ENCODE data around the gene DTD1. TPM values are rescaled to one million over a fixed set of nuclear protein-coding genes. Genes with fewer than 3 reads are reported as not detected.

DTD1 gene
- total and polyA plus RNA-seq, 2 experiments from 2014 or later: 73.3 to 77.7 TPM

DNA sequence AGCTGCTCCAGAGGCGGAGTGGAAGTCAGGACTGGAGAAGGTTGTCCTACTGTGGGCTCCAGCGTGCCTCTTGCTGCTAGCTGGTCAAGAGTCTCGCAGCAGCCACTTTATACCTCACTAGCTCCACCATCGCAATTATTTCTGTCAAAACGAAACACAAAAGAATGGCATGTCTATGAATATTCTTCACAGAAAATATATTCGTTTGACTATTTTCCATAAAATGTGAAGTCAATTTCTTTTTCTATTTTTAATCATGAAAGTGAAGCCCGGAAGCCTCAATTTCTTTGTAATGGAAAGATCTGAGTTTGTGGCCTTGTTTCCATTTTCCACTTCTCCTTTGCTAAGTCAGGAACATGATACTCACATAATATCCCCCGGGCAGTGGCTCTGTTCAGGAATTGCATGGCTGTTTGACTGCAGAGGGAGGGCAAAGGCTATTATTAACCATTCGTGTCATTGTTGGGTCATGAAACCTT is 51.7 kb downstream of the DTD1 start:
- Histone ChIP-seq H2AFZ (no peak overlapping the region), H3K4me2 (ENCODE audit: unreplicated experiment) (no peak overlapping the region)
- in situ Hi-C loops (cut with MboI): loop anchor here (25.0 kb wide), 2 partner anchors 573 to 1023 kb away; partner anchors contain the start of gene SLC24A3

GRCh38 chr20:18645196-18645745 is 57.4 kb downstream of the DTD1 start:
- Histone ChIP-seq H3K9me3 (ENCODE audit: low read depth) (no peaks in the 10 kb centered on the region), H3K4me2 (ENCODE audit: unreplicated experiment) (no peak overlapping the region), H3F3A (ENCODE audit: insufficient read depth) (no peaks in the 10 kb centered on the region), H3K9ac (no peak overlapping the region), H2AFZ (no peak overlapping the region), H3K27me3 (replicated peaks; ENCODE audit: insufficient read depth) (no peaks in the 10 kb centered on the region), H3K9me2 (ENCODE audit: insufficient read depth) (no peaks in the 10 kb centered on the region), H4K20me1 (ENCODE audit: insufficient read depth) (no peaks in the 10 kb centered on the region), H3K4me1 (ENCODE audit: insufficient read depth) (peaks cover 3% of the 10 kb centered on the region; the same call in 1 of the 2 replicates), H3K4me3 (no peak overlapping the region), H3K27ac (no peak overlapping the region), H3K36me3 (ENCODE audit: low read depth) (no peaks in the 10 kb centered on the region), H3K79me2 (ENCODE audit: insufficient read depth) (no peaks in the 10 kb centered on the region)
- TF ChIP-seq EZH2 (IDR thresholded peaks at IDR 0.05; ENCODE audit: insufficient read depth, poor library complexity, severe bottlenecking): no peak
- TF ChIP-seq EZH2phosphoT487 (IDR thresholded peaks at IDR 0.05; ENCODE audit: insufficient read depth, low read depth): no peak
- 88 to 93% methylated on average over 3 of the region's 3 CpGs for WGBS, 2 experiments (ENCODE audit: low coverage in 1 of 2, low lambda C conversion rate in 2 of 2, missing lambda C conversion rate in 2 of 2)
- in situ Hi-C loops (cut with MboI): loop anchor here (25.0 kb wide), 2 partner anchors 567 to 1017 kb away; partner anchors contain the start of gene SLC24A3
- DNase-seq: no peak

More for the DNA sequence above, 51.7 kb downstream of the DTD1 start:
- Histone ChIP-seq H3K36me3 (ENCODE audit: low read depth) (no peaks in the 10 kb centered on the region; the same call in 1 of the 2 replicates), H3K4me3 (no peak overlapping the region), H3K27me3 (replicated peaks; ENCODE audit: insufficient read depth) (no peaks in the 10 kb centered on the region), H3K4me1 (ENCODE audit: insufficient read depth) (peaks cover 11% of the 10 kb centered on the region; the same call in 1 of the 2 replicates), H4K20me1 (ENCODE audit: insufficient read depth) (no peaks in the 10 kb centered on the region), H3K9me3 (ENCODE audit: low read depth) (no peaks in the 10 kb centered on the region), H3F3A (ENCODE audit: insufficient read depth) (peaks cover 11% of the 10 kb centered on the region; the same call in 1 of the 2 replicates), H3K79me2 (ENCODE audit: insufficient read depth) (no peaks in the 10 kb centered on the region), H3K9me2 (ENCODE audit: insufficient read depth) (no peaks in the 10 kb centered on the region), H3K27ac (no peak overlapping the region), H3K9ac (no peak overlapping the region)
- no peak for TF ChIP-seq EZH2phosphoT487 (IDR thresholded peaks at IDR 0.05; ENCODE audit: insufficient read depth, low read depth)
- no peak for TF ChIP-seq EZH2 (IDR thresholded peaks at IDR 0.05; ENCODE audit: insufficient read depth, poor library complexity, severe bottlenecking)
- WGBS, 2 experiments (ENCODE audit: low coverage in 1 of 2, low lambda C conversion rate in 2 of 2, missing lambda C conversion rate in 2 of 2): 39 to 43% methylated on average over 9 of the region's 9 CpGs
- no peak for DNase-seq

GRCh38 chr20:18645851-18646250 is 58.0 kb downstream of the DTD1 start:
- Histone ChIP-seq H3K27ac (no peak overlapping the region), H3K4me2 (ENCODE audit: unreplicated experiment) (no peak overlapping the region), H3F3A (ENCODE audit: insufficient read depth) (no peaks in the 10 kb centered on the region), H3K9ac (no peak overlapping the region), H3K9me3 (ENCODE audit: low read depth) (no peaks in the 10 kb centered on the region), H4K20me1 (ENCODE audit: insufficient read depth) (no peaks in the 10 kb centered on the region), H3K27me3 (replicated peaks; ENCODE audit: insufficient read depth) (no peaks in the 10 kb centered on the region), H2AFZ (no peak overlapping the region), H3K4me3 (no peak overlapping the region), H3K4me1 (ENCODE audit: insufficient read depth) (peaks cover 3% of the 10 kb centered on the region; the same call in 1 of the 2 replicates), H3K9me2 (ENCODE audit: insufficient read depth) (no peaks in the 10 kb centered on the region), H3K79me2 (ENCODE audit: insufficient read depth) (no peaks in the 10 kb centered on the region), H3K36me3 (ENCODE audit: low read depth) (no peaks in the 10 kb centered on the region)
- TF ChIP-seq EZH2phosphoT487 (IDR thresholded peaks at IDR 0.05; ENCODE audit: insufficient read depth, low read depth) (no peak), EZH2 (IDR thresholded peaks at IDR 0.05; ENCODE audit: insufficient read depth, poor library complexity, severe bottlenecking) (no peak)
- no peak for DNase-seq
- in situ Hi-C loops (cut with MboI): loop anchor here (25.0 kb wide), 2 partner anchors 566 to 1016 kb away; partner anchors contain the start of gene SLC24A3
- WGBS, 2 experiments (ENCODE audit: low coverage in 1 of 2, low lambda C conversion rate in 2 of 2, missing lambda C conversion rate in 2 of 2): 87 to 90% methylated on average over 6 of the region's 6 CpGs

DNA sequence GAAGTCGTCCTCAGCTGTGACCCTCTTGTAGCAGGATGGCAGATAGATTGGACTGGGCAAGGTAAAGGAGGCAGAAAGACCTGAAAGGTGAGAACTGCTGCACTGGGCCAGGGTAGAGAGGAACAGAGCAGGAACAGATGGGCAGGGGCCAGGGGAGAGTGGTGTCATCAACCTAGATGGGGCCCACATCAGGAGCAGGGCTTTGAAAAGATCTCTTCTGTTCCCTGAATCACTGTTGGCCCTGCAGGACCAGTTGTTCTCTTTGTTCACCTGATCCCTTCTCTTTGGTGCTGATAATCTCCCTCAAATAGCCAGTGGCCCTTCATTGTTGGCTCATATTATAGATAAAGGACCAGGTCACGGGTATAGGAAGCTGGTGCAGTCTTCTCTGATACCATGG is 59.9 kb downstream of the DTD1 start:
- no peak overlapping the region for H3K4me3 ChIP-seq
- TF ChIP-seq EZH2phosphoT487 (IDR thresholded peaks at IDR 0.05; ENCODE audit: insufficient read depth, low read depth): no peak
- no peak for TF ChIP-seq EZH2 (IDR thresholded peaks at IDR 0.05; ENCODE audit: insufficient read depth, poor library complexity, severe bottlenecking)
- H3K9ac ChIP-seq: no peak overlapping the region
- WGBS, 2 experiments (ENCODE audit: low coverage in 1 of 2, low lambda C conversion rate in 2 of 2, missing lambda C conversion rate in 2 of 2): 79 to 94% methylated on average over 1 of the region's 2 CpGs
- no peaks in the 10 kb centered on the region for H3K9me3 ChIP-seq (ENCODE audit: low read depth)
- no peak overlapping the region for H3K27ac ChIP-seq
- H3K79me2 ChIP-seq (ENCODE audit: insufficient read depth): no peaks in the 10 kb centered on the region
- H3F3A ChIP-seq (ENCODE audit: insufficient read depth): no peaks in the 10 kb centered on the region
- H2AFZ ChIP-seq: no peak overlapping the region
- no peaks in the 10 kb centered on the region for H3K36me3 ChIP-seq (ENCODE audit: low read depth)
- no peak for DNase-seq
- peaks cover 3% of the 10 kb centered on the region; the same call in 1 of the 2 replicates for H3K4me1 ChIP-seq (ENCODE audit: insufficient read depth)
- H3K9me2 ChIP-seq (ENCODE audit: insufficient read depth): no peaks in the 10 kb centered on the region
- in situ Hi-C loops (cut with MboI): loop anchor here (25.0 kb wide), 2 partner anchors 565 to 1015 kb away; partner anchors contain the start of gene SLC24A3
- H3K4me2 ChIP-seq (ENCODE audit: unreplicated experiment): no peak overlapping the region
- no peaks in the 10 kb centered on the region for H4K20me1 ChIP-seq (ENCODE audit: insufficient read depth)
- H3K27me3 ChIP-seq (replicated peaks; ENCODE audit: insufficient read depth): no peaks in the 10 kb centered on the region
